HG03108 (cell line): ENCODE results near the gene CYP2W1.
"Not testable (repeated sequence)": the region's sequence is repeated elsewhere in the genome, so short reads cannot be mapped to it uniquely, and the experiment has no call there.

Source experiments
- ATAC-seq: cut with Tn5 transposase; IDR thresholded peaks from one replicate; pipeline ENCODE4 v1.9.1; 2021; ENCODE audit warnings: moderate library complexity; ENCODE audit not compliant: unreplicated experiment

CYP2W1 gene

DNA sequence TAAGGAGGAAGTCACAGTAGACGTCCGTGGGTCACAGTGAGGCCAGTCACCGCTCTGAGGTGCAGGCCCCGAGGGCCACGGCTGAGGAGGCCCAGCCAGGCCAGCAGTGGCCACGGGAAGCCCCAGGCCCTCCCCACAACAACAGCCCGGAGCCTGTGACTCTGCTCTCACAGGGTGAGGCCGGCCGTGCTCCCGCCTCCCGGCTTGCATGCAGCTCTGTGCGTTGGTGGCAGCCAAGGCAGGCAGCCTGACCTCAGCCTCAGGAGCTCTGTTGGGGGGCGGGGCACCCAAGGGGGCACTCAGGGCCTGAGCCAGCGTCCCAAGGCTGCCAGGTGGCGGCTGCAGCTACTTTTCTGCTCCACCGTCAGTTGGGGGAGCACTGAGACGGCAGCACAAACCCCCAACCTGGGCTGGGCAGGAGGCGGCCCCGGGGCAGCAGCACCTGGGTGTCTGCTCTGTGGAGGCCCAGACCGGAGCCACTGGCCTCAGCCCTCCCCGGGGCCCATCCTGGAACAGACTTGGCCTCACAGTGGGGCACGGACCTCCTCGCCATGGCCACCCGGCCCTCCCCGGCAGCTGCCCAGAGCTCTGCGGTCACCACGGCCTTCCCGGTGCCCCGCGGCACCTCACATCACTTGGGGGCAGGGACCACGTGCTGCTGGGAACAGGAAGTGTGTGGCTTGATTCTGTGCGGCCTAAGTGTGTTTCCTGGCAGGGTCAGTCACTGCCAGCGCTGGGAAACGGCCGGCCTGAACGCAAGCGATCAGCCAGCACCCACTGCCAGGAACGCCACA, 13.3 kb downstream of the CYP2W1 start:
- no peak for ATAC-seq

GRCh38 chr7:997404-998395, 14.7 kb downstream of the CYP2W1 start:
- no peak for ATAC-seq

DNA sequence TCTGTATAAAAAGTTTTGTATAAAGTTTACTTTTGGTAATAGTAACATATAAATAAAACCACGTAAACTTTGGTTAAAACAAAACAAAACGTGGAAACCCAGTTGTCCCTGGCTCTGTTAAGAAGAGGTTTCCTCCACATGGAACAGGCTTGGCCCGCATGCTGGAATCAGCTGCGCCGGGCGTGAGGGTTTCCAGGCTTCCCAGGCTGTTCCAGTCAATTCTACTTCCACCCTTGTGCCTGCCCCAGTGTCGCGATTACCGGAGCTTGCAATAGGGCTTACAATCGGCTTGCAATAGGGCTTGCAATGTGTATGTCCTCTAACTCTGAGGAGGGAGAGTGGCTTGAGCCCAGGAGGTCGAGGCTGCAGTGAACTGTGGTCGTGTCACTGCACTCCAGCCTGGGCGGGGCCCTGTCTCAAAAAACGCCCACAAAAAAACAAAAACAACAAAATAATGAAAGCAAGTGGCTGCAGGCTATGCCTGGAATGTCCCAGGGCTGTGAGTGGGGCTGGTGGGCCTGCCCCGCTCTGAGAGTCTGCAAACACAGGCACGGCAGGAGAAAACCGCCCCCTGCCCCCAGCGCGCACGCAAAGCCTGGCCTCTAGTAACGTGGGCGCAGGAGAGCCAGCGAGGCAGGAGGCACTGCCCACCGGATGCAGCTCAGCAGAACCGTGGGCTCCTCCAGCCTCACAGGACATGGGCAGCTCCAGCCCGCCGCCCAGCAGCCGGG, 16.3 kb downstream of the CYP2W1 start:
- no peak for ATAC-seq

DNA sequence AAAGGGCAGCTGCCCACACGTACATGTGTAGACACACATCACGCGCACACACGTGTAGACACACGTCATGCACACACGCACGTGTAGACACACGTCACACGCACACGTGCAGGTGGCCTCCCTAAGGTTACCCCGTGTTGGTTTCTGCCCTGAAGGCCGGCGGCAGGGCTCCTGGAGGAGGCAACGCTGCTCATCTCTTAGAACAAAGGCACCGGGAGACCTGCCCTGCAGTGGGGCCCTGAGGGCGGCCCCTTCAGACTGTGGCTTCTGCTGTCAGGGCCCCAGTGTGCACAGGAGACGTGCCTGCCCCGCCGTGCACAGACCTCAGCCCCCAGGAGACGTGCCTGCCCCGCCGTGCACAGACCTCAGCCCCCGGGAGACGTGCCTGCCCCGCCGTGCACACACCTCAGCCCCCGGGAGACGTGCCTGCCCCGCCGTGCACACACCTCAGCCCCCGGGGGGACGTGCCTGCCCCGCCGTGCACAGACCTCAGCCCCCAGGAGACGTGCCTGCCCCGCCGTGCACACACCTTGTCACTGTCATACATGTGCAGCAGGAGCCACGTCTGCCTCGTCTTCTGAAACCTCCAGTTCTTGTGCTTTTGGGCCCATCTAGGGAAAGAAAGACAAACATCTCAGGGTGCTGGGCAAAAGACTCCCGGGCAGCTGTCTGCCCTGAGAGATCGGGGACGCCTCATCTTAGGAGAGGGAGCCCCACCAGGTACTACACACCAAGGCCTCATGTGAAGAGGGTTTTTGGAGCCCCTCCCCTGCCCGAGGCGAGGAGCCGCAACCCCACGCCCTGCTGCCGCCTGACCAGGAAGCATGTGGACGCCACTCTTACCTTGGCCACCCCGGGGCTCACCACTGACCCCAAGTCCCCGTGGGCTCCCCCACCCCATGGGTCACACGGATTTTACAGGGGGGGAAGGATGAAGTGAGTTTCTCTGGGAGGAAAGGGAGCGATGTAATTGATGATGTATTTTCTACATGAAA, 17.3 kb downstream of the CYP2W1 start:
- peak; percentile 45 for ATAC-seq

DNA sequence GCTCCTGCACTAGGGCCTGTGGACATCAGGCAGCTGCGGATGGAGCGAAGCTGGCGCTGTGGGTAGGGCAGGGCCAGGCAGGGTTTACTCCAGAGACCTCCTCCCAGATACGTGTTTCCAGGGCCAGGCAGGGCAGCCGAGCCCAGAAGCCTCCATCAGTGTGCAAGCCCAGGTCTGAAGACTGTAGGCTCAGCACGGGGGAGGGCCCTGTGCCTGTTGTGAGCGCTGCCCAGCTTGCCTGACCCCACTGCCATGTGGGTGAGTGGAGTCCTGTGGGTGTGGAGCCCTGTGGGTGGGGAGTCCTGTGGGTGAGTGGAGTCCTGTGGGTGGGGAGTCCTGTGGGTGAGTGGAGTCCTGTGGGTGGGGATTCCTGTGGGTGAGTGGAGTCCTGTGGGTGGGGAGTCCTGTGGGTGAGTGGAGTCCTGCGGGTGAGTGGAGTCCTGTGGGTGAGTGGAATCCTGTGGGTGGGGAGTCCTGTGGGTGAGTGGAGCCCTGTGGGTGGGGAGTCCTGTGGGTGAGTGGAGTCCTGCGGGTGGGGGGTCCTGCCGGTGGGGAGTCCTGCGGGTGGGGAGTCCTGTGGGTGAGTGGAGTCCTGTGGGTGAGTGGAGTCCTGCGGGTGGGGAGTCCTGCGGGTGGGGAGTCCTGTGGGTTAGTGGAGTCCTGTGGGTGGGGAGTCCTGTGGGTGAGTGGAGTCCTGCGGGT, 18.2 kb downstream of the CYP2W1 start:
- not testable (repeated sequence) for ATAC-seq

DNA sequence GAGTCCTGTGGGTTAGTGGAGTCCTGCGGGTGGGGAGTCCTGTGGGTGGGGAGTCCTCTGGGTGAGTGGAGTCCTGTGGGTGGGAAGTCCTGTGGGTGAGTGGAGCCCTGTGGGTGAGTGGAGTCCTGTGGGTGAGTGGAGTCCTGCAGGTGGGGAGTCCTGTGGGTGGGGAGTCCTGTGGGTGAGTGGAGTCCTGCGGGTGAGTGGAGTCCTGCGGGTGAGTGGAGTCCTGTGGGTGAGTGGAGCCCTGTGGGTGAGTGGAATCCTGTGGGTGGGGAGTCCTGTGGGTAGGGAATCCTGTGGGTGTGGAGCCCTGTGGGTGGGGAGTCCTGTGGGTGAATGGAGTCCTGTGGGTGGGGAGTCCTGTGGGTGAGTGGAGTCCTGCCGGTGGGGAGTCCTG, 19.0 kb downstream of the CYP2W1 start:
- not testable (repeated sequence) for ATAC-seq

- ATAC-seq = not testable (repeated sequence)
These were observed 19.5 kb downstream of the CYP2W1 start for GRCh38 chr7:1002445-1002844.

- ATAC-seq = no peak
These were observed 21.3 kb downstream of the CYP2W1 start for GRCh38 chr7:1004018-1004852.

DNA sequence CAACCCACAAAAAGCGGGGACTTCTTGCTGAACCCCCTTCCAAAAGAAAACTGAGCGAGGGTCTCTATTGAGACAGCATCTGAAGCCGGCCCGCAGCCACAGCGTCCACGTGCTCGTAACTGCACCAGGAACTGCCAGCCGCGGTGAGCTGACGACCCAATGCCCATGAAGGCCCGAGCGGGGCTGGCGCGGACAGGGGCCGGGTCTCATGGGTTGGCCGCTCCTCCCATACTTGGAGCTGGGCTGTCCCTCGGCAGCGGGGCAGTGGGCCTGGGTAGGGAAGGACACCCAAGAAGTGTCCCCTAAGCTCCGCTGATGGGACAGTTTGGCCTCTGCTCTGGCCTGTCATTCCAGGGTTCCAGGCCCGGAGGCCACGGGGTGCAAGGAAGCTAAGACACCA, 22.3 kb downstream of the CYP2W1 start:
- ATAC-seq = no peak

- ATAC-seq = no peak
These were observed 24.9 kb downstream of the CYP2W1 start for GRCh38 chr7:1007901-1008300.

- ATAC-seq = no peak
These were observed 25.9 kb downstream of the CYP2W1 start for GRCh38 chr7:1008733-1009363.

DNA sequence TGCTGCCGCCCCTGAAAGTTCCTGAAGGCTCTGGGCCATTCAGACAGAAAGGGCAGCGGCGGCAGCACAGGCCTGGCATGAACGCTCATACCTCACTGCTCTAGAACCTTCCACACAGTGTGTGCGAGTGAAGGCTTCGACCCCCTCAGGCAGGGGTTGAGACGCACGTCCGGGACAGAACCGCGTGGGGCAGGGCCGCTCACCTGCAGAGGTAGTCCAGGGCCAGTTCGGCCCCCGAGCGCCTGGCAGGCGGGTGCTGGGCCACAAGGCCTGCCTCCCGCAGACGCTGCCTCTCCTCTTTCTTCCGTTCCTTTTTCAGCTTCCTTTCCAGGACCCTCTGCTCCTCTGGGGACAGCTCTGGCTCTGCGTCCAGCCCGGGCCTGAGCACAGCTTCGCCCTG, 26.8 kb downstream of the CYP2W1 start:
- no peak for ATAC-seq

DNA sequence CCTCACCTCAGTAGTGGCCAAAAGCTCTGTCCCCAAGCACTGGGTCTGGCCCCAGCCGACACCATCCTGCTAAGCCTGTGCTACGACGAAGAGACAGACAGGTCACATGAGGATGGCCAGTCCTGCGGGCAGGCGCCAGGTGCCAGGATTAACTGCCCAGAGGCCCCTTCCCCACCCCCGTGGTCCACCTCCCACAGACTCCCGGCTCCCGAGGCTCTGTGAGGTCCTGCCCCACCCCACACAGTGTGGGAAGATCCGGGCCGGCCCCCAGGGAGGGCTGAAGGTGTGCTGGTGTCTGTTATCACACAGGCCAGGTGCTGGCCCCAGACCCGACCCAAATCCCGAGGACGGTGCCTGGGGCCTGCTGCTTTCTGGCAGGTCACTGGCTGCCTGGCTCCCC, 27.2 kb downstream of the CYP2W1 start:
- no peak for ATAC-seq

DNA sequence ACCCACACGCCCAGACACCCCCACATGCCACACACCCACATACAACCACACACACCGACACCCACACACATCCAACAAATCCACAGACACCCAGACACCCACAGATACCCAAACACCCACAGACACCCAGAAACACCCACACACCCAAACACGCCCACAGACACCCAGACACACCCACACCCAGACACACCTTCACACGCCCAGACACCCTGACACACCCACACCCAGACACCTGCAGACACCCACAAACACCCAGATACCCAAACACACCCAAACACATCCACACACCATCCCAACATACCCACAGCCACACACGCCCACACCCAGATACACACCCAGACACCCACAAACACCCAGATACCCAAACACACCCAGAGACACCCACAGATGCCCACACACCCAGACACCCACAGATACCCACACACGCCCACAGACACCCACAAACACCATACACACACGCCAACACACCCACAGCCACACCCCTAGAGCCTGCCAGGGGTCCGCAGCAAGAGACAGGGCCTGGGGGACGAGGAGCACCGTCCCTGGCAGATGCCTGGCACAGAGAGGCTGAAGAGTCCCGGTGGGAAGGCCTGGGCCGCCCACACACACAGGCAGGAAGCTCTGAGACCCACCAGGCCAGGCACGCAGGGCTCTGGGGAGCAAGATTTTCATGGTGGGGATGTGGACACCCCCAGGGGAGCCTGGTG, 28.5 kb downstream of the CYP2W1 start:
- ATAC-seq = no peak

GRCh38 chr7:1012004-1012715, 29.2 kb downstream of the CYP2W1 start:
- no peak for ATAC-seq

- no peak for ATAC-seq
These were observed 29.7 kb downstream of the CYP2W1 start for GRCh38 chr7:1012716-1013095.

GRCh38 chr7:1013581-1013980, 30.6 kb downstream of the CYP2W1 start:
- ATAC-seq = no peak
